NT2/D1 (cell line): ENCODE measurements around the gene SNRNP35.
"Not testable (repeated sequence)": the region's sequence is repeated elsewhere in the genome, so short reads cannot be mapped to it uniquely, and the experiment has no call there.

Experiments used
- DNase-seq: peaks from one replicate; pipeline ENCODE4 v3.0.0-alpha.2; 2011; ENCODE audit warnings: low read depth, low spot score
- H3K27me3 ChIP-seq: 2 replicates; pipeline ENCODE4 v1.6.0; 2011; ENCODE audit warnings: mild to moderate bottlenecking; ENCODE audit not compliant: insufficient read length, insufficient read depth
- H3K36me3 ChIP-seq: 2 replicates; pipeline ENCODE4 v1.6.1; 2011; ENCODE audit warnings: mild to moderate bottlenecking, low read length, mixed read lengths; ENCODE audit not compliant: insufficient read depth, insufficient read length
- H3K4me1 ChIP-seq: 2 replicates; pipeline ENCODE4 v1.5.1; 2011; ENCODE audit not compliant: insufficient read depth, insufficient read length
- H3K4me3 ChIP-seq: 2 replicates; pipeline ENCODE4 v1.5.1; 2011; ENCODE audit warnings: low read depth; ENCODE audit not compliant: insufficient read length
- H3K9ac ChIP-seq: 2 replicates; pipeline ENCODE4 v1.6.0; 2011; ENCODE audit warnings: low read depth; ENCODE audit not compliant: insufficient read length
- H3K9me3 ChIP-seq: 2 replicates; pipeline ENCODE4 v1.5.1; 2011; ENCODE audit warnings: mild to moderate bottlenecking, low read length; ENCODE audit not compliant: insufficient read depth
- SUZ12 ChIP-seq: IDR thresholded peaks from 2 replicates; pipeline ENCODE4 v1.6.1; 2011; ENCODE audit not compliant: insufficient read length, insufficient read depth; ENCODE audit errors: extremely low read depth
- YY1 ChIP-seq: IDR thresholded peaks from 2 replicates; pipeline ENCODE4 v1.6.1; 2011; ENCODE audit not compliant: insufficient read length, insufficient read depth
- ZNF274 ChIP-seq: IDR thresholded peaks from 2 replicates; pipeline ENCODE4 v1.6.1; 2011; ENCODE audit warnings: mild to moderate bottlenecking, low read depth, low read length

The SNRNP35 gene

DNA sequence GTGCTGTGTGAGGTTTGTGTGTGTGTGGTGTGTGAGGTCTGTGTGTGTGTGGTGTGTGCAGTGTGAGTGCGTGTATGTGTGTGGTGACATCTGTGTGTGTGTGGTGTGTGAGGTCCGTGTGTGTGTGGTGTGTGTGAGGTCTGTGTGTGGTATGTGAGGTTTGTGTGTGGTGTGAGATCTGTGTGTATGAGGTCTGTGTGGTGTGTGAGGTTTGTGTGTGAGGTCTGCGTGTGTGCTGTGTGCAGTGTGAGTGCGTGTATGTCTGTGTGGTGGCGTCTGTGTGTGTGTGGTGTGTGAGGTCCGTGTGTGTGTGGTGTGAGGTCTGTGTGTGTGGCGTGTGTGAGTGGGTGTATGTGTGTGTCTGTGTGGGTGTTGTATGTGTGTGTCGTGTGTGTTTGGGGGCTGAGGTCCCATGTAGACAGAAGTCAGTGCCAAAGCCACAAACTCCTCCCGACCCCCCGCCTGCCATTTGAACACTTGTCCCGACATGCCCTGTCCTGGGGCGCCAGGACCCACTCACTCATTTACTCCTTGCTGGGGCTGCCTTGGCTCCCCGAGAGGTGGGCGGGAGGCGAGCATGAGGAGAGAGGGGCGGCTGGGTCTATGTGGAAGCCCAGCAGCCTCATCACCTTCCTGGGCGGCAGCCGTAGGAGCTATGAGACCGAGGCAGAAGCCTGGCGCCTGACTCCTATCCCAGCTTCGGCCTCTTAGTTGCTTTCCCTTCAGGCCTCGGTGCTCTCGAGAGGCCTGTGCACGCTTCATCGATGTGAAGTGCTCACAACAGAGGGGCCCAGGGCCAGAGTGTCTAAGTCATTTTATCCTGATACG lies 55.1 kb downstream of the SNRNP35 start:
- Histone ChIP-seq H3K4me3 (no peak overlapping the region), H3K9ac (no peak overlapping the region), H3K9me3 (no peaks in the 10 kb centered on the region), H3K4me1 (peaks cover 5% of the 10 kb centered on the region), H3K36me3 (peaks cover 63% of the 10 kb centered on the region), H3K27me3 (no peaks in the 10 kb centered on the region)
- no peak for DNase-seq
- TF ChIP-seq ZNF274 (no peak), YY1 (no peak), SUZ12 (no peak)

DNA sequence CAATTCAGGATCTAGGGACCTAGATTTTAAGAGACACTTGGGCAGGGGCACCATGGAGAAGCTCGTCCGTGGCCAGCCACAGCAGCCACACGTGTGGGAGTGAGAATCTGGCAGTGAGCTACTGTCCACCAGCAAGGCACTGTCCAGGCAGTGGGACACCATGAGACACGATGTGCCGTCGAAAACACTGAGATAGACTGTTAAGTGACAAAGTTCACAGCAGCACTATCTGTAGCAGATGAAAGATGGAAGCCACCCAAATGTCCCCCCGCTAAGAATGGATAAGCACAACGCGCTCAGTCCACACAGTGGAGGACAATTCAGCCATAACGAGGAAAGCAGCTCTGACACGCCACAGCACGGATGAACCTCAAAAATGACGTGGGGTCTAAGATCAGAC lies 55.9 kb downstream of the SNRNP35 start:
- H3K4me3 ChIP-seq = no peak overlapping the region
- no peaks in the 10 kb centered on the region for H3K27me3 ChIP-seq
- no peak for DNase-seq
- peaks cover 5% of the 10 kb centered on the region for H3K4me1 ChIP-seq
- no peaks in the 10 kb centered on the region for H3K9me3 ChIP-seq
- no peak overlapping the region for H3K9ac ChIP-seq
- TF ChIP-seq YY1 = no peak
- peaks cover 68% of the 10 kb centered on the region for H3K36me3 ChIP-seq

GRCh38 chr12:123514582-123515221 lies 56.8 kb downstream of the SNRNP35 start:
- H3K9ac ChIP-seq, H3K27me3 ChIP-seq: not testable (repeated sequence)
- peaks cover 71% of the 10 kb centered on the region for H3K36me3 ChIP-seq

GRCh38 chr12:123516216-123516780 lies 58.4 kb downstream of the SNRNP35 start:
- no peak for DNase-seq
- TF ChIP-seq ZNF274 (no peak), YY1 (no peak), SUZ12 (no peak)
- H3K36me3 ChIP-seq = peaks cover 72% of the 10 kb centered on the region
- H3K4me1 ChIP-seq = peaks cover 11% of the 10 kb centered on the region
- no peaks in the 10 kb centered on the region for H3K9me3 ChIP-seq
- no peak overlapping the region for H3K9ac ChIP-seq
- H3K27me3 ChIP-seq = no peaks in the 10 kb centered on the region
- H3K4me3 ChIP-seq = no peak overlapping the region

More at GRCh38 chr12:123514582-123515221, 56.8 kb downstream of the SNRNP35 start:
- not testable (repeated sequence) for H3K4me3 ChIP-seq, H3K4me1 ChIP-seq, DNase-seq, H3K9me3 ChIP-seq
